RWPE1 (cell line): ENCODE results near the gene SSTR5.

Experiments
- CTCF ChIA-PET: fragments of 350-600 bp; sonication (Branson Sonifier 250); formaldehyde crosslinking; extraction: SDS; loops from one replicate; lab custom pipeline; 2021; lab: Yijun Ruan, JAX
- POLR2A ChIA-PET: fragments of 400-600 bp; formaldehyde crosslinking; extraction: SDS; loops from one replicate; lab custom pipeline; 2020; ENCODE audit warnings: antibody characterized with exemption; ENCODE audit not compliant: low non-redundant PET; lab: Yijun Ruan, JAX
- DNase-seq: peaks from one replicate; pipeline ENCODE4 v3.0.0; 2012; ENCODE audit warnings: low spot score
- H3K27ac ChIP-seq: fragments of 450-650 bp; 2 replicates; pipeline ENCODE4 v1.5.1; 2017
- CTCF ChIP-seq: fragments of 450-650 bp; conservative IDR thresholded peaks from 2 replicates; pipeline ENCODE4 v1.5.1; 2017; ENCODE audit warnings: low read depth, mild to moderate bottlenecking

The SSTR5 gene

GRCh38 chr16:1043881-1044451 lies 28.6 kb upstream of the SSTR5 start:
- DNase-seq: no peak
- POLR2A ChIA-PET: no interaction called here
- no peak overlapping the region for H3K27ac ChIP-seq
- no peak for TF ChIP-seq CTCF
- CTCF ChIA-PET: interaction anchor here (1.8 to 2.6 kb wide), 2 partner anchors 11 to 13 kb away, joined by 5 to 11 read pairs; no protein-coding TSS in a partner anchor

DNA sequence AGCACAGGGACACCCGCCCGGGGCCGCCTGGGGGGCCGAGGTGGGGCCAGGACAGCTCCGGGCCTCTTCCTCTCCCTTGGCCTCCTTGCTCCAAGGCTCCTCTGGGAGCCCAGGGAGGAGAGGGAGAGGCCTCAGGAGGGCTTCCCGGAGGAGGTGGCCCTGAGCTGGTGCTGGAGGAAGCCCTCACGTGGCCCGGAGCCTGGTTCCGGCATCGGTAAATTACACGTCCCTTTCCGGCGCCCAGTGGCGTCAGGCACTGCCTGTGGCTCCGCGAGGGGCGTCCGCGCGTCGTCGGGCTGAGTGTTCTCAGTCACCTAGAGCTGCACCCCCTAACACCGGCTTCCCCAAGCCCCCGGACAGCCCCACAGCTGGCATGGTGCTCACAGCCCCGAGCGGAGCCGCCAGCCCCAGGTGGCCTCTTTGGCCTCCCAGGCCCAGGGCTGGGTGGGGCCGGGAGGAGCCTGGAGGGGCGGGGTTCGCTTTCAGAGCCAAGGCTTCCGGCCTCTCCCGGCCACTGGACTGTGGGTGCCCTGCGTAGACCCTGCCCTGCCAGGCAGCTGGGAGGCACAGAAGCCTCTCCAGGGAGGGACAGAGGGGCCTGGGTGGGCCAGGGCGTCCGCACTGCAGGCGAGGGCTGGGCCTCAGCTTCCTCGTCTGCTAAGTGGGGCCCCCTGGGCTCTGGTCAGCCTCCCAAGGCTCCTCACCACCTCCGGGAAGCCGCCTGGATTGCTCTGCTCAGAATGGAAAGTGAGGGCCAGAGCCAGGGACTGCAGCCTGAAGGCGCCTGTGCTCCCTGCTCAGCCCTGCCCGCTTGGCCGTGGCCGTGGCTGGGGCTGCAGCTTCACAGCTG lies 27.9 kb upstream of the SSTR5 start:
- POLR2A ChIA-PET: no interaction called here
- no peak overlapping the region for H3K27ac ChIP-seq
- CTCF ChIA-PET: interaction anchor here (1.8 to 2.6 kb wide), 2 partner anchors 10 to 12 kb away, joined by 5 to 11 read pairs; no protein-coding TSS in a partner anchor
- DNase-seq: no peak
- TF ChIP-seq CTCF: no peak

DNA sequence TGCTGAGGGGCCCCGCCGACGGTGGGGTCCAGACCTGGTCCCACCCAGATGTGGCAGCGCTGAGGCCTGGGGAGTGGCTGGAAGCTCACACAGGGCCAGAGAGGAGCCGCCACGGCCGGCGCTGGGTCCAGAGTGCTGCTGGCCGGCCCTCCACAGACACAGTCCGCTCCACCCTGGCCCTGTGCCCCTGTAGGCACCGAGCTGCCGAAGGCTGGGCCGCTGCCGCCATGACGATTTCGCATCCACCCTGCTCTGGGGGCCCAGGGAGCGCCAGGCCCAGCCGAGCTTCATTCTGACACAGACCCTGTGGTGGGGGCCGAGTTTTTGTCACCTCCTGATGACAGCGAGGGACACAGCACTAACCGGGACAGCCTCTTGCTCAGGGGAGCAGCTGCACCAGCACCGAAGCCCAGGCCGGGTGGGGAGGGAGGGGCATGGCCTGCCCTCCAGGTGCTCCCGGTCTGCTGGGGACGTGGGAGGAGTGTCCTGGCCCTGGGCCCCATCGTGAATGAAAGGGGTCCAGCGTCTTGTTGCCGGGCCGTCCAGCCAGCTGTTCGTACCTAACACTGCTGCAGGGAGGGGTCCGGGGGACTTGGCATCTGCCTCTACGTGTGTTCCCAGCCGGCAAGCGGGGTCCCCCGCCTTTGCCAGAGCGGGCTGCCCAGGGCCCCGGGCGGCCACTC lies 27.1 kb upstream of the SSTR5 start:
- ChIA-PET POLR2A (no interaction called here), CTCF (interaction anchor here (1.8 to 2.6 kb wide), 2 partner anchors 9 to 11 kb away, joined by 5 to 11 read pairs; no protein-coding TSS in a partner anchor)
- no peak overlapping the region for H3K27ac ChIP-seq
- DNase-seq: no peak
- no peak for TF ChIP-seq CTCF

- TF ChIP-seq CTCF: no peak
- ChIA-PET CTCF (interaction anchor here (0.6 to 2.6 kb wide), 4 partner anchors 8 to 260 kb away, joined by 5 to 11 read pairs (median 6); no protein-coding TSS in a partner anchor), POLR2A (no interaction called here)
- no peak overlapping the region for H3K27ac ChIP-seq
- no peak for DNase-seq
Observed at GRCh38 chr16:1045993-1046911, 26.3 kb upstream of the SSTR5 start.

- CTCF ChIA-PET: interaction anchor here (1.8 kb wide), 1 partner anchor 10 kb away, joined by 5 read pairs; no protein-coding TSS in a partner anchor
- POLR2A ChIA-PET: no interaction called here
- no peak overlapping the region for H3K27ac ChIP-seq
- DNase-seq: no peak
- TF ChIP-seq CTCF: no peak
Observed at GRCh38 chr16:1047123-1047522, 25.4 kb upstream of the SSTR5 start.
